ENCODE data around the gene ABRACL. TPM values are rescaled to one million over a fixed set of nuclear protein-coding genes. Genes with fewer than 3 reads are reported as not detected.

Gene ABRACL
- total RNA-seq, 4 donors from 2014 or later, result 18.7 to 81.6 (median 25.7) TPM

GRCh38 chr6:139054001-139054400 lies 25.5 kb downstream of the ABRACL start:
- no peaks in the 10 kb centered on the region for H3K27me3 ChIP-seq
- H3K9me3 ChIP-seq, result no peaks in the 10 kb centered on the region
- H3K4me1 ChIP-seq, result peaks cover 0 to 8% (median 2%) of the 10 kb centered on the region in 3 donors
- TF ChIP-seq, protein P1, sequence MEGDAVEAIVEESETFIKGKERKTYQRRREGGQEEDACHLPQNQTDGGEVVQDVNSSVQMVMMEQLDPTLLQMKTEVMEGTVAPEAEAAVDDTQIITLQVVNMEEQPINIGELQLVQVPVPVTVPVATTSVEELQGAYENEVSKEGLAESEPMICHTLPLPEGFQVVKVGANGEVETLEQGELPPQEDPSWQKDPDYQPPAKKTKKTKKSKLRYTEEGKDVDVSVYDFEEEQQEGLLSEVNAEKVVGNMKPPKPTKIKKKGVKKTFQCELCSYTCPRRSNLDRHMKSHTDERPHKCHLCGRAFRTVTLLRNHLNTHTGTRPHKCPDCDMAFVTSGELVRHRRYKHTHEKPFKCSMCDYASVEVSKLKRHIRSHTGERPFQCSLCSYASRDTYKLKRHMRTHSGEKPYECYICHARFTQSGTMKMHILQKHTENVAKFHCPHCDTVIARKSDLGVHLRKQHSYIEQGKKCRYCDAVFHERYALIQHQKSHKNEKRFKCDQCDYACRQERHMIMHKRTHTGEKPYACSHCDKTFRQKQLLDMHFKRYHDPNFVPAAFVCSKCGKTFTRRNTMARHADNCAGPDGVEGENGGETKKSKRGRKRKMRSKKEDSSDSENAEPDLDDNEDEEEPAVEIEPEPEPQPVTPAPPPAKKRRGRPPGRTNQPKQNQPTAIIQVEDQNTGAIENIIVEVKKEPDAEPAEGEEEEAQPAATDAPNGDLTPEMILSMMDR (IDR thresholded peaks at IDR 0.05), result no peak
- no peak for TF ChIP-seq POLR2A (IDR thresholded peaks at IDR 0.05)
- no peaks in the 10 kb centered on the region for H3K36me3 ChIP-seq
- H3K27ac ChIP-seq, result no peak overlapping the region
- intact Hi-C loops (cut with DNase I), result no loop called here
- H3K4me3 ChIP-seq, result no peak overlapping the region
- no peak for DNase-seq
- WGBS, 2 donors, result 87 to 93% methylated on average over 3 of the region's 3 CpGs

GRCh38 chr6:139055709-139056108 lies 27.2 kb downstream of the ABRACL start:
- Histone ChIP-seq H3K9me3 (no peaks in the 10 kb centered on the region), H3K4me3 (no peak overlapping the region), H3K4me1 (peaks cover 0 to 4% (median 0%) of the 10 kb centered on the region in 3 donors), H3K36me3 (no peaks in the 10 kb centered on the region), H3K27ac (no peak overlapping the region), H3K27me3 (no peaks in the 10 kb centered on the region)
- no peak for TF ChIP-seq POLR2A (IDR thresholded peaks at IDR 0.05)
- TF ChIP-seq, protein P1 (IDR thresholded peaks at IDR 0.05), result no peak
- 93 to 96% methylated on average over 2 of the region's 2 CpGs for WGBS, 2 donors
- no peak for DNase-seq
- intact Hi-C loops (cut with DNase I), result no loop called here

- H3K9me3 ChIP-seq, result no peaks in the 10 kb centered on the region
- DNase-seq, result no peak
- H3K4me1 ChIP-seq, result no peaks in the 10 kb centered on the region
- no peak overlapping the region for H3K4me3 ChIP-seq
- no peaks in the 10 kb centered on the region for H3K27me3 ChIP-seq
- 82 to 85% methylated on average over 3 of the region's 3 CpGs for WGBS, 2 donors
- no peak for TF ChIP-seq POLR2A (IDR thresholded peaks at IDR 0.05)
- TF ChIP-seq, protein P1 (IDR thresholded peaks at IDR 0.05), result no peak
- no peaks in the 10 kb centered on the region for H3K36me3 ChIP-seq
- intact Hi-C loops (cut with DNase I), result no loop called here
- H3K27ac ChIP-seq, result no peak overlapping the region
Observed at GRCh38 chr6:139058029-139058428, 29.5 kb downstream of the ABRACL start.

GRCh38 chr6:139060332-139060731 lies 31.8 kb downstream of the ABRACL start:
- no peaks in the 10 kb centered on the region for H3K36me3 ChIP-seq
- no peak overlapping the region for H3K4me3 ChIP-seq
- no peak overlapping the region for H3K27ac ChIP-seq
- intact Hi-C loops (cut with DNase I), result no loop called here
- H3K27me3 ChIP-seq, result no peaks in the 10 kb centered on the region
- no peaks in the 10 kb centered on the region for H3K4me1 ChIP-seq
- no peaks in the 10 kb centered on the region for H3K9me3 ChIP-seq
- no peak for DNase-seq
- TF ChIP-seq, protein P1 (IDR thresholded peaks at IDR 0.05), result no peak
- TF ChIP-seq POLR2A (IDR thresholded peaks at IDR 0.05), result no peak

- WGBS, 2 donors, result 60 to 63% methylated on average over 1 of the region's 1 CpG
- TF ChIP-seq, protein P1 (IDR thresholded peaks at IDR 0.05), result no peak
- no peak for TF ChIP-seq POLR2A (IDR thresholded peaks at IDR 0.05)
- Histone ChIP-seq H3K36me3 (no peaks in the 10 kb centered on the region), H3K27ac (no peak overlapping the region), H3K4me1 (no peaks in the 10 kb centered on the region), H3K4me3 (no peak overlapping the region), H3K9me3 (no peaks in the 10 kb centered on the region), H3K27me3 (no peaks in the 10 kb centered on the region)
- intact Hi-C loops (cut with DNase I), result no loop called here
- DNase-seq, result no peak
Observed at GRCh38 chr6:139062932-139063646, 34.5 kb downstream of the ABRACL start.
